Stimulated activated CD8-positive, alpha-beta memory T cell treated with anti-CD3 and anti-CD28 coated beads, Interleukin-15, amount 100 ng/mL, for 24 hours (primary cell): ENCODE data around the gene SOCS6.

Source experiments
- DNase-seq: peaks from one replicate; pipeline ENCODE4 v3.0.0-alpha.2; 2020; ENCODE audit warnings: low read depth

SOCS6 gene

GRCh38 chr18:70289351-70290312 is 787 bp downstream of the SOCS6 start:
- no peak for DNase-seq

GRCh38 chr18:70290482-70291294 is 1.8 kb downstream of the SOCS6 start:
- DNase-seq, result no peak

- DNase-seq, result no peak
Observed at GRCh38 chr18:70291295-70291574, 2.4 kb downstream of the SOCS6 start.

GRCh38 chr18:70292628-70293027 is 3.8 kb downstream of the SOCS6 start:
- DNase-seq, result no peak

DNA sequence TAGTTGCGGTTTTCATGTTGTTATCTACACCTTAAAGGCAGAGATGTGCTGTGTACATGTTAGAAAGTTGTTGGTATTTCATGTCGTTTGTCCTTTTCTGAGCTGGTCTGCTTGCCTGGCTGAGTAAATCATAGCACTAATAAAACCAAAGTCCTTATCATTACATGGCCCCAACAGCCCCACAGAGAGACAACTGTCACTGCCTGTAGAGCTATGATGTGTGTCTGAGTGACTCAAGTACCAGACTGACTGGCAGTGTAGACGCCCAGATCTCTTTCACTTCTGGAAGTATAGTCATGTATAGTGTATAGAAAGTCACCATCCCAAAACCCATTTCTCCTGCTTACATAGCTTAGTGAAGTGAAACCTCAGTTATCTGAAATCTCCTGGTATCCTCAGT is 4.3 kb downstream of the SOCS6 start:
- no peak for DNase-seq

- DNase-seq, result no peak
Observed at GRCh38 chr18:70294471-70295191, 5.8 kb downstream of the SOCS6 start.

- no peak for DNase-seq
Observed at GRCh38 chr18:70295192-70296188, 6.6 kb downstream of the SOCS6 start.

DNA sequence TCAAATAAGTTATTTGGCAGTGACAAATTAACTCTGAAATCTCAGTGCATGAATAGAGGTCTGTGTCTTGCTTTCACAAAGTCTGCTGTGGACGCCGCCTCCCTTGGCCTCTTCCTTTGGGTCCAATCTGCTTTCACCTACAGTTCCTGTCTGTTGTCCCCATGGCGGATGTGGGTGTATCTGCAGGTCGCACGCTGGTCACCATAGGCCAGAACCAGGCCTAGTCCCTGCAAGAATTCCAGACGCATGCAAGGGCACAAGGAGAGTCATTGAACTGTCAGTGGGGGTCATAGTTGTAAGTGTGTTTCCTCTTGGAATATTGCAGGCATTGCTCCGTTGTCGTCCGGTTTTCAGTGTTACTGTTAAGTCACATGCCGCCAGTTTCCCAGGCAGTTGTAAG is 7.4 kb downstream of the SOCS6 start:
- DNase-seq, result no peak

- DNase-seq, result no peak
Observed at GRCh38 chr18:70296781-70297180, 7.9 kb downstream of the SOCS6 start.

GRCh38 chr18:70299393-70299792 is 10.5 kb downstream of the SOCS6 start:
- no peak for DNase-seq

GRCh38 chr18:70301667-70302066 is 12.8 kb downstream of the SOCS6 start:
- no peak for DNase-seq

DNA sequence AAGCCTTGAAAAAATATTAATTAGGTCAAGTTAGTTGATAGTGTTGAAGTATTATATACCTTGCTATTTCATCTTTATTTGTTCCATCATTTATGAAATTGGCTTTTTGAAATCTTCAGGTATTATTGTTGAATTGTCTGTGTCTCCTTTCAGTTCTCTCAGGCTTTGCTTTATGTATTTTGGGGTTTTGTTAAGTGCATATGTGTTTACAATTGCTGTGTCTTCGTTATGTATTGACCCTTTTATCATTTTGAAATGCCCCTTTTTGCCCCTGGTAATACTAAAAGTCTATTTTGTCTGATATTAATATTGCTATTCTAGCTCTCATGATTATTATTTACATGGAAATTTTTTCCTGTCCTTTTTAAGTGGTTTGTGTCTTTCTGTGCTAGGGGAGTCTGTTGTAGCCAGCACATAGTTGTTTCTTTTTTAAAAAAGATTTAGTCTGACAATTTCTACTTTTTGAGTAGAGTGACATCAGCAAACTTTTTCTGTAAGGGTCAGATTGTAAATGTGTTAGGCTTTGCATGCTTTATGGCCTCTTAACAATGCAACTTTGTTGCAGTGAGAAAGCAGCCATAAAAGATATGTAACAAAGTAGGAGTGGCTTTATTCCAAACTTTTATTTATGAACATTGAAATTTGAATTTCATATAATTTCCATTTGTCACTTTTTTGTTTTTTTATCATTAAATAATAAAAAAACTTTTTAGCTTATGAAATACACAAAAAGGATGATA is 19.9 kb downstream of the SOCS6 start:
- no peak for DNase-seq

DNA sequence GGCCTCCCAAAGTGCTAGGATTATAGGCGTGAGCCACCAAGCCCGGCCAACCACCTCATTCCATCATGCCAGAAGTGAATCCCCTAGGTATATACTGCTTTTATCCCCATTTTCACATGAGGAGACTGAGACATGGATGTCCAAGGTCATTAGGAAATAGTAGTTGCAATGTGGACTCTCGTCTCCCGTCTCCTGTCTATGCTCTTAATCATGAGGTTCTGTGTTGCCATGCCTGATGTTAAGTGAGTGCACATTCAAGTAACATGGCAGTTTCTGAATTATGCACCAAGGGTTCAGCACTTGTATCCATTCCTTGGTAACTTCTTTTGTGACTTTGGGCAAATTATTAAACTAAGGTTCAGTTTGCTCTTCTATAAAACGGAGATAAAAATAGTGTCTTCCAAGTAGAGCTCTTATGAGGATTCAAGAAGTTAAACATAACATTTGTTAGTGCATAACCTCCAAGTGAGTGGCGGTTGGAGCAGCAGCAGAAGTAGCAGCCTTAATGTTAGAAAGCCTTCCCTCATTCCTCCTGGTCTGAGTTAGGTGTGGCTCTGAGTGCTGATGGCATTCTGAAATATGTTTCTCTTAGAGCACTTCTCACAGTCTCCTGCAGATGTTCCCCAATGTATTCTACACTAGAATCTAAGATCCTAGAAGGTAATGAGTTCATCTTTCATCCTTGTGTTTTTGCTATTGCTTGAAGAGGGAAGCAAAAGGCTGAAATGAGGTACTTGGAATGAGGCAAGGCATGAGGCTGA is 21.9 kb downstream of the SOCS6 start:
- DNase-seq, result no peak

DNA sequence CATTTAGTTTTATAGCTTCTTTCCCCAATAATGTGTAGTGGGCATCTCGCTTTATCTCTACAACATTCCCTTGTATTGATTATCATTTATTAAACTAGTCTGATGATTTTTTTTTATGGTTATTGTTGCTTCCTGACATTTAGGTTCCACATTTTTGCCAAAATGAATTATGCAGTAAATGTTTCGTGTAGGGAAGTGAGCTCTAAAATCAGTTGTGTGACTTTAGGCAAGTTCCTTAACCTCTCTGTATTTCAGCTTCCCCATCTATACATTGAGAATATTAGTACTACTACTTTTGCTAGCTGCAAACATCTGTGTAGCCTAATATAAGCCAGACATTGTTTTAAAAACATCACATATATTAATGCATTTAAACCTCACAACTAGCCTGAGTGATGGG is 22.9 kb downstream of the SOCS6 start:
- no peak for DNase-seq

DNA sequence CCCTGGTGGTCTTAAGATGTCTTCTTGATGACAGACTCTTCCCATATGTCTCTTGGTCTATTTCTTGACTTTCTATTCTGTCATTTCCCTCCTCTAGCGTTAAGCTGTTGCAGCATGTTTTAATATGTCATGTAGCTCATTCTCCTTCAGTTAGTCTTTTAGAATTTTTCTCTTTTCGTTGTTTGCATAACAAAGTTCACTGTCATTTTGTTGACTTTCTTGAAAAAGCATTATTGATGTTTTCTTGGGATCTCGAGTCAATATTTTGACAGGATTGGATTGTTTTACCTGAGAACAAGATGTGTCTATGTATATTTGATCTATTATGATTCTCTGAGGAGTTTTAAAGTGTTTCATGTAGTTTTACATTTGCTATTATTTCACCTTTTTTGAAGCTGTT is 24.8 kb downstream of the SOCS6 start:
- no peak for DNase-seq

DNA sequence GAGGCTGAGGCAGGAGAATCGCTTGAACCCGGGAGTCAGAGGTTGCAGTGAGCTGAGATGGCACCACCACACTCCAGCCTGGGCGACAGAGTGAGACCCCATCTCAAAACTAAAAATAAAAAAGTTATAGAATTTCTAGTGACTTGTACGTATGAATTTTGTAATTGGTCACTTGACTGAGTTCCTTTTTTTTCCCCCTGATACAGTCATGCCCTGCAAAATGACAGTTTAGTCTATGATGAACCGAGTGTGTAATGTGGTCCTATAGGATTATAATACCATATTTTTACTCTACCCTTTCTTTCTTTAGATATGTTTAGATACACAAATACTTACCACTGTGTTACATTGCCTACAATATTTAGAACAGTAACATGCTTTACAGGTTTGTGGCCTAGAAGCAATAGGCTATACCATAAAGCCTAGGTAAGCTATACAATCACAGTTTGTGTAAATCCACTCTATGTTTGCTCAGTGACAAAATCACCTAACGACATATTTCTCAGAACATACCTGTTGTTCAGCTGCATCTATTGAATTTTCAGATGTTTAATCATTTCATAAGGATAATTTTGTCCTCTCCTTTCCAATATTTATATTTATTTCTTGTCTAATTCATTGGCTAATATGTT is 25.4 kb downstream of the SOCS6 start:
- no peak for DNase-seq

- DNase-seq, result no peak
Observed at GRCh38 chr18:70319187-70319586, 30.3 kb downstream of the SOCS6 start.

- no peak for DNase-seq
Observed at GRCh38 chr18:70321616-70322015, 32.8 kb downstream of the SOCS6 start.

DNA sequence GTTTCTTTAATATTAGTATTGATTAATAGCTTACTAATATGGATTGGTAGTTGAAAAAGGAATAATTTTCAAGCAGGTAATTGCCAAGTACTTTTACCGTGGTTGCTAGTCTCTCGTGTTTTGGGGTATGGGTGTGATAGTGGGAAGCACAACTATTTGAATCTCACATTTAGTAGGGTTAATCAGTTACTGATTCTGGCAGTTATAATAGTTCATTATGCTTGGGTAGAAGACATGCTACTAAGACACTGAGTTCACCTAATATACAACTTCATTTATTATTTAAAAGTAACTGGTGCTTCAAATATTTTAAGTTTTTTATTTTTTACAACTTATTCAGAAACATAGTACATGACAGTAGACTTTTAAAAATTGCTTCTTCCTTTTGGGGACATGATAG is 33.5 kb downstream of the SOCS6 start:
- no peak for DNase-seq
